SK-MEL-5 (cell line): ENCODE results near the gene SLC24A4. TPM values are rescaled to one million over a fixed set of nuclear protein-coding genes. Genes with fewer than 3 reads are reported as not detected.

Source experiments
- total RNA-seq: library from RNA; depleted of rRNA; stranded (reverse); fragments of >200 nt; shearing (Covaris generic); gene quantifications from 2 replicates; pipeline ENCODE4 v1.2.3, GENCODE V29; 2014; rRNA removed

SLC24A4 gene
- total RNA-seq, 1 experiment from 2014 or later: 0.24 TPM

Other genes starting within 250 kb of the SLC24A4 start
- 42.5 and 52.1 TPM in 2 replicates for gene ATXN3, start 216.6 kb upstream of the SLC24A4 start, total RNA-seq
- gene NDUFB1, start 201.5 kb upstream of the SLC24A4 start, total RNA-seq: 380 and 394 TPM in 2 replicates
- gene CPSF2, start 201.2 kb upstream of the SLC24A4 start, total RNA-seq: 67.8 and 79.5 TPM in 2 replicates
- 2.4 and 2.6 TPM in 2 replicates for gene RIN3, start 190.6 kb downstream of the SLC24A4 start, total RNA-seq